Measurements from ENCODE around the gene SH3PXD2A. TPM values are rescaled to one million over a fixed set of nuclear protein-coding genes. Genes with fewer than 3 reads are reported as not detected.

SH3PXD2A gene
- total and polyA plus RNA-seq, 2 donors (not counting 1 experiment from before 2014, with no cell fraction given), result 3.2 to 33.5 TPM

DNA sequence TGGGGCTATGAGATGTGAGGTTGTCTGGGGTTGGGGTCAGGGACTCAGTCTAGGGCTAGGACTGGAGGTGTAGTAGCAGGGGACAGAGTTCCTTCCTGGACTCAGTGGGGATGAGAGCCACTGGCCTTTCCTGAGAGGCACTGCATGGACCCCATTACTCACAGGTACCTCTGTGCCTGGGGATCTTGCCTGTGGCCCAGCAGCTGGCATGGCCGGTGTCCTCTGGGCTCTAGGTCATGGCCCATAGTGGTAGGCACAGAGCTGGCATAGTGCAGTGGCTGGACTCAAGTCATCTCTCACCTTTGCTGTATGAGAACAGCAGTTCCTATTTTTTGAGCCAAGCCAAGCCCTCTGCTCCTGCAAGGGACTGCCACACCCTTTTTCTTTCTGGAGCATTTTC is 310.0 kb downstream of the SH3PXD2A start:
- Histone ChIP-seq H3K79me2 (ENCODE audit: control insufficient read depth, insufficient read depth, low read length) (no peaks in the 10 kb centered on the region), H3K36me3 (replicated peaks in 1 of 2; ENCODE audit: control extremely low read depth in 1 of 2, control insufficient read depth in 1 of 2, extremely low read depth in 1 of 2, insufficient read depth in 2 of 2, low read length in 1 of 2) (no peaks in the 10 kb centered on the region), H3K9ac (ENCODE audit: low read length) (no peak overlapping the region), H3K4me1 (ENCODE audit: control insufficient read depth in 2 of 2, insufficient read depth in 2 of 2, low read length in 2 of 2) (peaks cover 10 to 25% of the 10 kb centered on the region in 2 donors), H3K27me3 (replicated peaks in 1 of 4; ENCODE audit: control extremely low read depth in 1 of 4, control insufficient read depth in 3 of 4, insufficient read depth in 4 of 4, low read length in 3 of 4) (peaks cover 0 to 7% (median 5%) of the 10 kb centered on the region in 4 experiments), H2AFZ (ENCODE audit: insufficient read depth, low read depth, low read length, poor library complexity, severe bottlenecking) (no peak overlapping the region), H3K4me2 (replicated peaks; ENCODE audit: low read depth, low read length, poor library complexity, severe bottlenecking) (no peak overlapping the region), H4K20me1 (ENCODE audit: control insufficient read depth, insufficient read depth, low read length, poor library complexity, severe bottlenecking) (no peaks in the 10 kb centered on the region), H3K27ac (ENCODE audit: low read length in 2 of 2) (no peak overlapping the region), H3K4me3 (ENCODE audit: control extremely low read depth in 1 of 5, extremely low read depth in 1 of 5, insufficient read depth in 1 of 5, low read depth in 2 of 5, low read length in 4 of 5) (no peak overlapping the region), H3K9me3 (ENCODE audit: control extremely low read depth in 1 of 3, control insufficient read depth in 2 of 3, insufficient read depth in 1 of 3, low read length in 2 of 3) (peaks cover 0 to 3% (median 0%) of the 10 kb centered on the region in 3 donors)
- Mint-ChIP-seq H3K4me1 (peaks cover 28% of the 10 kb centered on the region), H3K27ac (no peak overlapping the region), H3K9me3 (ENCODE audit: insufficient read depth) (no peaks in the 10 kb centered on the region), H3K4me3 (no peak overlapping the region), H3K27me3 (peaks cover 9% of the 10 kb centered on the region)
- intact Hi-C loops (cut with micrococcal nuclease), result no loop called here
- ChIA-PET CTCF (no interaction called here), POLR2A (no interaction called here)
- ATAC-seq (ENCODE audit: low read depth) (no peak), DNase-seq (no peak)
- 100% methylated on average over 1 of the region's 1 CpG for WGBS (ENCODE audit: insufficient coverage)
- TF ChIP-seq EZH2 (IDR thresholded peaks at IDR 0.05; ENCODE audit: borderline replicate concordance, insufficient read depth, low read depth, low read length, poor library complexity, severe bottlenecking), result no peak
- TF ChIP-seq, protein P1, sequence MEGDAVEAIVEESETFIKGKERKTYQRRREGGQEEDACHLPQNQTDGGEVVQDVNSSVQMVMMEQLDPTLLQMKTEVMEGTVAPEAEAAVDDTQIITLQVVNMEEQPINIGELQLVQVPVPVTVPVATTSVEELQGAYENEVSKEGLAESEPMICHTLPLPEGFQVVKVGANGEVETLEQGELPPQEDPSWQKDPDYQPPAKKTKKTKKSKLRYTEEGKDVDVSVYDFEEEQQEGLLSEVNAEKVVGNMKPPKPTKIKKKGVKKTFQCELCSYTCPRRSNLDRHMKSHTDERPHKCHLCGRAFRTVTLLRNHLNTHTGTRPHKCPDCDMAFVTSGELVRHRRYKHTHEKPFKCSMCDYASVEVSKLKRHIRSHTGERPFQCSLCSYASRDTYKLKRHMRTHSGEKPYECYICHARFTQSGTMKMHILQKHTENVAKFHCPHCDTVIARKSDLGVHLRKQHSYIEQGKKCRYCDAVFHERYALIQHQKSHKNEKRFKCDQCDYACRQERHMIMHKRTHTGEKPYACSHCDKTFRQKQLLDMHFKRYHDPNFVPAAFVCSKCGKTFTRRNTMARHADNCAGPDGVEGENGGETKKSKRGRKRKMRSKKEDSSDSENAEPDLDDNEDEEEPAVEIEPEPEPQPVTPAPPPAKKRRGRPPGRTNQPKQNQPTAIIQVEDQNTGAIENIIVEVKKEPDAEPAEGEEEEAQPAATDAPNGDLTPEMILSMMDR (IDR thresholded peaks at IDR 0.05), result no peak

DNA sequence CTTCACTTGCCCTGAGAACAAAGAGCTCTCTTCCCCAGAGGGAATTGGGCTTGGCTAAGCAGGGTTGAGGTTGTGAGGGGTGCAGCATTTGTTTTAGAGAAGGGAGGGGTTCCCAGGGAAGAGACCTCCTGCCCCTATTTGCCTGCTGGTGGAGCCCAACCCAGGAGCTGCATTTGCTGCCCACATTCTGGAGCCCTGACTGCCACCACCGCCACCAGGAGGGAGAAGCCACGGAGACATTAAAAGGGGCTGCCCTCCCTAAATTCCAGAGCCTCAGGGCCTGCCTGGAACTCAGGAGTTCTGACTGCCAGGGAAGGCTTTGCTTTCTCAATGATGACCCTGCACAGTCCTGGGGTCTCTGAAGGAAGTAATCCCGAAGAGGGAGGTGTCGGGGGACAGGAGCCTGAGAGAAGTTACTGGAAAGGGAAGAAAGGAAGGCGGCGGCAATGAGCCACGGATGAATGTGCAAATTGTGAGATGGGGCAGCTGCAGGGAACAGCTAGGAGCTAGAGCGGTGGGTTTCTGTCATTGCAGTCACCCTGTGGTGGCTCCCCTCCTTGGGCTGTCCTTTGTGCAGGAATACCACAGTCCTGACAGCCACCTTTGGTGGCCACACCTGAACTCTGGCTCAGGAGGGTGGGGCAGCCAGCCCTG is 310.6 kb downstream of the SH3PXD2A start:
- TF ChIP-seq, protein P1 (IDR thresholded peaks at IDR 0.05), result no peak
- TF ChIP-seq EZH2 (IDR thresholded peaks at IDR 0.05; ENCODE audit: borderline replicate concordance, insufficient read depth, low read depth, low read length, poor library complexity, severe bottlenecking), result no peak
- Histone ChIP-seq H2AFZ (ENCODE audit: insufficient read depth, low read depth, low read length, poor library complexity, severe bottlenecking) (no peak overlapping the region), H3K36me3 (replicated peaks in 1 of 2; ENCODE audit: control extremely low read depth in 1 of 2, control insufficient read depth in 1 of 2, extremely low read depth in 1 of 2, insufficient read depth in 2 of 2, low read length in 1 of 2) (no peaks in the 10 kb centered on the region), H3K4me3 (ENCODE audit: control extremely low read depth in 1 of 5, extremely low read depth in 1 of 5, insufficient read depth in 1 of 5, low read depth in 2 of 5, low read length in 4 of 5) (no peak overlapping the region), H3K79me2 (ENCODE audit: control insufficient read depth, insufficient read depth, low read length) (no peaks in the 10 kb centered on the region), H3K4me1 (ENCODE audit: control insufficient read depth in 2 of 2, insufficient read depth in 2 of 2, low read length in 2 of 2) (peaks cover 10 to 25% of the 10 kb centered on the region in 2 donors), H3K9ac (ENCODE audit: low read length) (no peak overlapping the region), H3K9me3 (ENCODE audit: control extremely low read depth in 1 of 3, control insufficient read depth in 2 of 3, insufficient read depth in 1 of 3, low read length in 2 of 3) (no peaks in the 10 kb centered on the region), H4K20me1 (ENCODE audit: control insufficient read depth, insufficient read depth, low read length, poor library complexity, severe bottlenecking) (no peaks in the 10 kb centered on the region), H3K4me2 (replicated peaks; ENCODE audit: low read depth, low read length, poor library complexity, severe bottlenecking) (no peak overlapping the region), H3K27ac (ENCODE audit: low read length in 2 of 2) (no peak overlapping the region), H3K27me3 (replicated peaks in 1 of 4; ENCODE audit: control extremely low read depth in 1 of 4, control insufficient read depth in 3 of 4, insufficient read depth in 4 of 4, low read length in 3 of 4) (peaks cover 0 to 8% (median 5%) of the 10 kb centered on the region in 4 experiments)
- 97% methylated on average over 8 of the region's 8 CpGs for WGBS (ENCODE audit: insufficient coverage)
- POLR2A ChIA-PET, result no interaction called here
- intact Hi-C loops (cut with micrococcal nuclease), result no loop called here
- Mint-ChIP-seq H3K4me3 (no peak overlapping the region), H3K27me3 (peaks cover 12% of the 10 kb centered on the region), H3K27ac (no peak overlapping the region), H3K9me3 (ENCODE audit: insufficient read depth) (no peaks in the 10 kb centered on the region), H3K4me1 (peaks cover 28% of the 10 kb centered on the region)
- ATAC-seq (ENCODE audit: low read depth), result no peak
- no peak for DNase-seq
- CTCF ChIA-PET, result no interaction called here
